H1 (cell line): ENCODE measurements around the gene CHCHD6. TPM values are rescaled to one million over a fixed set of nuclear protein-coding genes. Genes with fewer than 3 reads are reported as not detected.

ENCODE experiments used
- CHD2 ChIP-seq: IDR thresholded peaks from 2 replicates; pipeline ENCODE4 v1.6.1; 2012; ENCODE audit warnings: low read length, improper control_type of control experiment
- CHD7 ChIP-seq: fragments of 300-600 bp; sonication (generic); IDR thresholded peaks from 2 replicates; pipeline ENCODE4 v1.7.1; 2012; ENCODE audit warnings: low read length, moderate library complexity, mild to moderate bottlenecking, inconsistent platforms; ENCODE audit not compliant: insufficient replicate concordance
- RBBP5 ChIP-seq: IDR thresholded peaks from 2 replicates; pipeline ENCODE4 v1.7.1; 2012; ENCODE audit warnings: low read depth, mild to moderate bottlenecking, inconsistent platforms, low read length, moderate library complexity, borderline replicate concordance
- polyA plus RNA-seq, 7 experiments: library from polyadenylated mRNA; depleted of rRNA in 3 of 7; stranded (reverse) in 5 of 7; unstranded in 2 of 7; fragments of >200 nt in 5 of 7; fragments of 200-250 nt in 2 of 7; gene quantifications; 1 replicate in 5 of 7; 2 replicates in 1 of 7; 4 replicates in 1 of 7; pipeline versions ENCODE4 v1.2.1 to v1.2.3, GENCODE V29; 2011 to 2013; ENCODE audit warnings: missing spikeins in 2 of 7, mixed read lengths in 2 of 7
- total RNA-seq: library from RNA; stranded (reverse); fragmentation: NEBNext Ultra II Directional; extraction: Animal tissue kit (Norgen Biotek cat#: 25700); gene quantifications from 2 replicates; pipeline ENCODE4 v1.2.1, GENCODE V29; 2021

CHCHD6 gene
- total and polyA plus RNA-seq, 2 of the 8 experiments (the other 6 are each of a cell fraction or from before 2014, with no cell fraction given): 32.4 to 37.6 TPM

DNA sequence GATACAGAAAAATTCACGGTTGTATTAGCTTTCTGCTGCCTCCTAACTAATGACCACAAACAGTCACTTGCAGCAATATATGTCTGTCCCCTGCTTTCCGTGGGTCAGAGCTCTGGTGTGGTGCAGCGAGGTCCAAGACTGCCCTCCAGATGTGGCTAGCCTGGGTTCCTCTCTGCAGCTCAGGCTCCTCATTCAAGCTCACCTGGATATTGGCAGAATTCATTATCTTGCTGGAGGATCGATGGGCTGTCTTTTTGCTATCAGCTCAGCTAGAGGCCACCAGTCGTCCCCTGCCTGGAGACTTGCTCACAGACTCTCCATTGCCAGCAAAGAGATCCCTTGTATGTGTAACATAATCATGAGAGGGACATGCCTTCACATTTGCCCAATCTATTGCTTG, 266.1 kb downstream of the CHCHD6 start (continued):
- no peak for TF ChIP-seq CHD7
- TF ChIP-seq CHD2: no peak
- TF ChIP-seq RBBP5: no peak
